Esophagus squamous epithelium (tissue), 5 donors: Measurements from ENCODE around the gene CRP. TPM values are rescaled to one million over a fixed set of nuclear protein-coding genes. Genes with fewer than 3 reads are reported as not detected.

ENCODE experiments used
- DNase-seq: peaks from one replicate; lab custom pipeline; 2025; lab: John Stamatoyannopoulos, UW
- H3K27ac ChIP-seq, 4 donors: fragments of 200-600 bp; sonication (generic); one replicate each; pipeline ENCODE4 v1.5.1; 2016 to 2019; ENCODE audit warnings: mild to moderate bottlenecking in 1 of 4
- H3K27me3 ChIP-seq, 4 donors: fragments of 200-600 bp; sonication (generic); 1 replicate in 3 of 4; 2 replicates in 1 of 4; pipeline versions ENCODE4 v1.5.1 to v1.6.0; 2017 to 2021; ENCODE audit warnings: antibody characterized with exemption in 1 of 4
- H3K36me3 ChIP-seq, 3 donors: fragments of 200-600 bp; sonication (generic); one replicate each; pipeline ENCODE4 v1.5.1; 2016 to 2019
- H3K4me1 ChIP-seq, 3 donors: fragments of 200-600 bp; sonication (generic); one replicate each; pipeline ENCODE4 v1.5.1; 2017 to 2019
- H3K4me3 ChIP-seq, 4 donors: fragments of 200-600 bp; sonication (generic); 1 replicate in 3 of 4; 2 replicates in 1 of 4; pipeline ENCODE4 v1.5.1; 2016 to 2019; ENCODE audit warnings: mild to moderate bottlenecking in 2 of 4, moderate library complexity in 1 of 4
- H3K9me3 ChIP-seq, 3 donors: fragments of 200-600 bp; sonication (generic); one replicate each; pipeline ENCODE4 v1.5.1; 2016 to 2019
- POLR2A ChIP-seq, 4 donors: fragments of 450-650 bp; IDR thresholded peaks; one replicate each; pipeline ENCODE4 v1.6.1; 2017; ENCODE audit warnings: antibody characterized with exemption in 4 of 4, mild to moderate bottlenecking in 4 of 4, moderate library complexity in 3 of 4
- WGBS, 2 donors: methylation state at CpG; one replicate each; pipeline ENCODE4 v1.1.5; 2018; 5-methylcytosine and 5-hydroxymethylcytosine counted together
- intact Hi-C: fragments of 100-400 bp; cut with DNase I; formaldehyde crosslinking; loops from one replicate; pipeline ENCODE4 v1.15.0; 2022
- total RNA-seq, 4 donors: library from RNA; depleted of rRNA; stranded (reverse); fragments of >200 nt; gene quantifications; one replicate each; pipeline ENCODE4 v1.1.0, GENCODE V29; 2016
- TF ChIP-seq, protein P1 (sequence below), 6 experiments: fragments of 450-650 bp in 4 of 6; fragments of 200-600 bp in 2 of 6; sonication (generic) in 2 of 6; IDR thresholded peaks; one replicate each; pipeline ENCODE4 v1.5.1; 2016 to 2019; ENCODE audit warnings: antibody characterized with exemption in 6 of 6, mild to moderate bottlenecking in 4 of 6, moderate library complexity in 4 of 6
- donor health status: DM: yes; HTN: yes; CAD: no.

CRP gene
- total RNA-seq, 4 donors from 2014 or later = not detected

- Histone ChIP-seq H3K36me3 (no peaks in the 10 kb centered on the region), H3K27me3 (no peaks in the 10 kb centered on the region), H3K27ac (no peak overlapping the region), H3K4me1 (no peaks in the 10 kb centered on the region), H3K4me3 (no peak overlapping the region), H3K9me3 (no peaks in the 10 kb centered on the region)
- TF ChIP-seq POLR2A (IDR thresholded peaks at IDR 0.05) = no peak
- TF ChIP-seq, protein P1, sequence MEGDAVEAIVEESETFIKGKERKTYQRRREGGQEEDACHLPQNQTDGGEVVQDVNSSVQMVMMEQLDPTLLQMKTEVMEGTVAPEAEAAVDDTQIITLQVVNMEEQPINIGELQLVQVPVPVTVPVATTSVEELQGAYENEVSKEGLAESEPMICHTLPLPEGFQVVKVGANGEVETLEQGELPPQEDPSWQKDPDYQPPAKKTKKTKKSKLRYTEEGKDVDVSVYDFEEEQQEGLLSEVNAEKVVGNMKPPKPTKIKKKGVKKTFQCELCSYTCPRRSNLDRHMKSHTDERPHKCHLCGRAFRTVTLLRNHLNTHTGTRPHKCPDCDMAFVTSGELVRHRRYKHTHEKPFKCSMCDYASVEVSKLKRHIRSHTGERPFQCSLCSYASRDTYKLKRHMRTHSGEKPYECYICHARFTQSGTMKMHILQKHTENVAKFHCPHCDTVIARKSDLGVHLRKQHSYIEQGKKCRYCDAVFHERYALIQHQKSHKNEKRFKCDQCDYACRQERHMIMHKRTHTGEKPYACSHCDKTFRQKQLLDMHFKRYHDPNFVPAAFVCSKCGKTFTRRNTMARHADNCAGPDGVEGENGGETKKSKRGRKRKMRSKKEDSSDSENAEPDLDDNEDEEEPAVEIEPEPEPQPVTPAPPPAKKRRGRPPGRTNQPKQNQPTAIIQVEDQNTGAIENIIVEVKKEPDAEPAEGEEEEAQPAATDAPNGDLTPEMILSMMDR (IDR thresholded peaks at IDR 0.05) = no peak
- DNase-seq = no peak
- WGBS, 2 donors = 61 to 71% methylated on average over 3 of the region's 3 CpGs
- intact Hi-C loops = no loop called here
Observed at GRCh38 chr1:159668739-159669138, 45.6 kb downstream of the CRP start.

DNA sequence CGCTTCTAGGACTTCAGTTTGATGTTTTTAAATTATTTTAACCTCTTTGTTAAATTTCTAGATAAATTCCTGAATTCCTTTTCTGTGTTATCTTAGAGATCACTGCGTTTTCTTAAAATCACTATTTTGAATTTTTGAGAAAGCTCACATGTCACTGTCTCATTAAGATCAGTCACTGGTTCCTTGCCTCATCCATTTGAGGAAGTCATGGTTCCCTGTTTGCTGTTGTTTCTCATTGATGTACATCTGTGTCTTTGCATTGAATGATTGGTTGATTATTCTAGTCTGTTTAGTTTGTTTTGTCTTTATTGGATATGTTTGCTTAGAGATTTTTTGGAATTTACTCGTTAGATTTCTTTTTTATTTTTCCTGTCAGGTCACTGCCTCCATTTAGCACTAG lies 50.1 kb downstream of the CRP start:
- WGBS, 2 donors = 61 to 66% methylated on average over 3 of the region's 3 CpGs
- H3K4me3 ChIP-seq = no peak overlapping the region
- H3K36me3 ChIP-seq = no peaks in the 10 kb centered on the region
- no peak for DNase-seq
- no peak overlapping the region for H3K27ac ChIP-seq
- H3K4me1 ChIP-seq = no peaks in the 10 kb centered on the region
- TF ChIP-seq, protein P1 (IDR thresholded peaks at IDR 0.05) = no peak
- TF ChIP-seq POLR2A (IDR thresholded peaks at IDR 0.05) = no peak
- intact Hi-C loops = no loop called here
- H3K9me3 ChIP-seq = no peaks in the 10 kb centered on the region
- H3K27me3 ChIP-seq = no peaks in the 10 kb centered on the region

GRCh38 chr1:159663552-159663951 lies 50.8 kb downstream of the CRP start:
- WGBS, 2 donors = 54 to 75% methylated on average over 2 of the region's 2 CpGs
- no peak for TF ChIP-seq POLR2A (IDR thresholded peaks at IDR 0.05)
- TF ChIP-seq, protein P1 (IDR thresholded peaks at IDR 0.05) = no peak
- intact Hi-C loops = no loop called here

More at GRCh38 chr1:159663552-159663951, 50.8 kb downstream of the CRP start:
- Histone ChIP-seq H3K4me3 (no peak overlapping the region), H3K4me1 (no peaks in the 10 kb centered on the region), H3K27me3 (no peaks in the 10 kb centered on the region), H3K27ac (no peak overlapping the region), H3K36me3 (no peaks in the 10 kb centered on the region), H3K9me3 (no peaks in the 10 kb centered on the region)
- no peak for DNase-seq

Other genes with a start within 250 kb of the CRP start
- not detected for gene OR10J5, start 178.6 kb downstream of the CRP start, total RNA-seq
- gene APCS, start 126.8 kb downstream of the CRP start, total RNA-seq = not detected
- 100 to 1,000 TPM in 1 of 4 donors, 10 to 100 TPM in 3; 65.2 to 103 (median 91.3) TPM for gene DUSP23, start 66.4 kb upstream of the CRP start, total RNA-seq
- under 1 TPM in 1 of 4 donors, not detected in 3; 0.76 TPM for gene FCRL6, start 87.8 kb upstream of the CRP start, total RNA-seq
- gene SLAMF8, start 112.3 kb upstream of the CRP start, total RNA-seq = 1 to 10 TPM in 2 of 4 donors, under 1 TPM in 2; 0.49 to 9.0 (median 3.1) TPM
- 1 to 10 TPM in 3 of 4 donors, under 1 TPM in 1; 0.38 to 7.8 (median 1.8) TPM for gene VSIG8, start 148.1 kb upstream of the CRP start, total RNA-seq
- under 1 TPM in 2 of 4 donors, not detected in 2; 0.48 to 0.95 TPM for gene CFAP45, start 185.6 kb upstream of the CRP start, total RNA-seq
- 100 to 1,000 TPM; 308 to 468 (median 357) TPM for gene TAGLN2, start 210.9 kb upstream of the CRP start, total RNA-seq
- 10 to 100 TPM in 1 of 4 donors, 1 to 10 TPM in 3; 4.2 to 12.0 (median 8.8) TPM for gene IGSF9, start 231.0 kb upstream of the CRP start, total RNA-seq
- gene SLAMF9, start 239.6 kb upstream of the CRP start, total RNA-seq = under 1 TPM in 2 of 4 donors, not detected in 2; 0.92 to 0.99 TPM